Measurements from ENCODE around the gene RFX1. TPM values are rescaled to one million over a fixed set of nuclear protein-coding genes. Genes with fewer than 3 reads are reported as not detected.

Gene RFX1
- total and polyA plus RNA-seq, 2 donors from 2014 or later = 5.2 to 17.9 TPM

DNA sequence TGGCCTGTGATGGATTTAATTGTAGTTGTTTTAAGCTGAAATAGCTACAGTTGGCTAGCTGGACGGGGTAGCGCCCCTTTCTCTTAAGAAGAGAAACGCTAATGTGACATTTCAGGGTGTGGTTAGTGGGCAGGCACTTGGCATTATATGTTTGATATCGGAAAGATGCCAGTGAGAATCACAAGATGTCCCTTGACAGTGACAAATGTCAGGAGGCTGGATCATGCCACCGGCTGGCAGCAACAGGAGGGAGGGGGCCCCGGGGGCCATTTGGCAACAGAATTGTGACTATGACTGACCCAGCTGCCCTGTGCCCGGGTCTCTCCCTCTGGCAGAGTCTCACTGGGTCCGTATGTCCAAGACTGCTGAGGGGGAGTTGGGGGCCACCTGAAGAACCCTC, 49.1 kb downstream of the RFX1 start:
- intact Hi-C loops (cut with DNase I) = no loop called here
- no peak overlapping the region for H3K9ac ChIP-seq (ENCODE audit: low read length in 3 of 3)
- DNase-seq (no peak), FAIRE-seq (no peak)
- no peak overlapping the region for H3K4me3 ChIP-seq (ENCODE audit: low read length in 3 of 3)
- peaks cover 0 to 24% (median 8%) of the 10 kb centered on the region in 3 donors for H3K36me3 ChIP-seq (ENCODE audit: control insufficient read depth in 2 of 3, insufficient read depth in 3 of 3, low read length in 3 of 3)
- no peaks in the 10 kb centered on the region for H3K27me3 ChIP-seq (ENCODE audit: control insufficient read depth, insufficient read depth, low read length)
- TF ChIP-seq CTCF (IDR thresholded peaks at IDR 0.05; ENCODE audit: borderline replicate concordance, extremely low read depth, insufficient read depth) = no peak
- no peak overlapping the region for H3K27ac ChIP-seq (ENCODE audit: low read depth in 2 of 2, low read length in 2 of 2)
- H3K4me1 ChIP-seq (ENCODE audit: control insufficient read depth in 2 of 3, insufficient read depth in 2 of 3, low read depth in 1 of 3, low read length in 3 of 3) = peaks cover 0 to 11% (median 10%) of the 10 kb centered on the region in 3 donors
- H3K9me3 ChIP-seq (ENCODE audit: control insufficient read depth in 2 of 3, insufficient read depth in 1 of 3, low read length in 3 of 3) = no peaks in the 10 kb centered on the region

DNA sequence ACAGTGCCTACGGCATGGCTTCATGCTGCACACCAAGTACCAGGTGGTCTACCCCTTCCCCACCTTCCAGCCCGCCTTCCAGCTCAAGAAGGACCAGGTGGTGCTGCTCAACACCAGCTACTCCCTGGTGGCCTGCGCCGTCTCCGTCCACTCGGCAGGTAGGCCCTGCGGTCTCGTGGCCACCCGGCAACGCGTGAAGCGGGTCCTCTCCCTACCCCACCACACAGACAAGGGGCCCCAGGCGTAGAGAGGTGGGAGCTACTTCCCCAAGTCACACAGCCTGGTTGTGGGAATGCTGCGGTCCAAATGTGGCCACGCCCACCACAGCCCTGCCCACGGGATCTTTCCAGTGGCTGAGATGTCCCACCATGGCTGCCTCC, 49.8 kb downstream of the RFX1 start:
- DNase-seq (peak in 1 of 5 donors; percentile 79), FAIRE-seq (no peak)
- intact Hi-C loops (cut with DNase I) = no loop called here
- Histone ChIP-seq H3K9ac (ENCODE audit: low read length in 3 of 3) (no peak overlapping the region), H3K4me1 (ENCODE audit: control insufficient read depth in 2 of 3, insufficient read depth in 2 of 3, low read depth in 1 of 3, low read length in 3 of 3) (peaks cover 0 to 11% (median 10%) of the 10 kb centered on the region in 3 donors), H3K27ac (ENCODE audit: low read depth in 2 of 2, low read length in 2 of 2) (no peak overlapping the region), H3K4me3 (ENCODE audit: low read length in 3 of 3) (no peak overlapping the region), H3K27me3 (ENCODE audit: control insufficient read depth, insufficient read depth, low read length) (no peaks in the 10 kb centered on the region), H3K36me3 (ENCODE audit: control insufficient read depth in 2 of 3, insufficient read depth in 3 of 3, low read length in 3 of 3) (peaks cover 0 to 24% (median 8%) of the 10 kb centered on the region in 3 donors), H3K9me3 (ENCODE audit: control insufficient read depth in 2 of 3, insufficient read depth in 1 of 3, low read length in 3 of 3) (no peaks in the 10 kb centered on the region)
- no peak for TF ChIP-seq CTCF (IDR thresholded peaks at IDR 0.05; ENCODE audit: borderline replicate concordance, extremely low read depth, insufficient read depth)

DNA sequence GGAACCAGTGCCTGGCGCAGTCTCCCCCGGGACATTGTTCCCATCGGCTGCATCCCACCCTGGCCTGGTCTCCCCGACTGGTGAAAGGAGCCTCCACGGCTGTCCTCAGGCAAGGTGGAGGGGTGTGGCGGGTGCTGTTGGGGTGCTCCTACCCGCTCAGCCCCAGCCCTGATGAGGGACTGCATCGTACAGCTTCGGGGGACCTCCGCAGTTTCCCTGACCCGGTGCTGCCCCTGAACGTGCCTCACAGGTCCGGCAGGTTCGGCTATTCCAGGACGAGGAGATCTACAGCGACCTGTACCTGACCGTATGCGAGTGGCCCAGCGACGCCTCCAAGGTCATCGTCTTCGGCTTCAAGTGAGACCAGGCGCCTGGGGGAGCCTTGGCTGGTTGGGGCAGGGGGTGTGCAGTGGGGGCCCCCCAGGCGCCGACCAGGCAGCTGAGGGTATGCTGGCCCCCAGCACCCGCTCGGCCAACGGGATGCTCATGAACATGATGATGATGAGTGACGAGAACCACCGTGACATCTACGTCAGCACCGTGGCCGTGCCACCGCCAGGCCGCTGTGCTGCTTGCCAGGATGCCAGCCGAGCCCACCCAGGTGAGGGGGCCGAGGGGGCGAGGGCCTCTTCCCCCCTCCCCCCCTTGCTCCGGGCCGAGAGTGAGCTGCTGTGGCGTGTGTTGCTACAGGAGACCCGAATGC, 50.3 kb downstream of the RFX1 start:
- DNase-seq (no peak), FAIRE-seq (no peak)
- Histone ChIP-seq H3K27ac (ENCODE audit: low read depth in 2 of 2, low read length in 2 of 2) (no peak overlapping the region), H3K27me3 (ENCODE audit: control insufficient read depth, insufficient read depth, low read length) (no peaks in the 10 kb centered on the region), H3K9ac (ENCODE audit: low read length in 3 of 3) (no peak overlapping the region), H3K4me3 (ENCODE audit: low read length in 3 of 3) (no peak overlapping the region), H3K9me3 (ENCODE audit: control insufficient read depth in 2 of 3, insufficient read depth in 1 of 3, low read length in 3 of 3) (no peaks in the 10 kb centered on the region), H3K36me3 (ENCODE audit: control insufficient read depth in 2 of 3, insufficient read depth in 3 of 3, low read length in 3 of 3) (peaks cover 0 to 24% (median 8%) of the 10 kb centered on the region in 3 donors), H3K4me1 (ENCODE audit: control insufficient read depth in 2 of 3, insufficient read depth in 2 of 3, low read depth in 1 of 3, low read length in 3 of 3) (peaks cover 0 to 11% (median 10%) of the 10 kb centered on the region in 3 donors)
- no peak for TF ChIP-seq CTCF (IDR thresholded peaks at IDR 0.05; ENCODE audit: borderline replicate concordance, extremely low read depth, insufficient read depth)
- intact Hi-C loops (cut with DNase I) = no loop called here
